HG03045 (cell line): ENCODE results near the gene BUD31.
"Not testable (repeated sequence)": the region's sequence is repeated elsewhere in the genome, so short reads cannot be mapped to it uniquely, and the experiment has no call there.

Source experiments
- ATAC-seq: cut with Tn5 transposase; IDR thresholded peaks from one replicate; pipeline ENCODE4 v1.9.1; 2021; ENCODE audit warnings: mild to moderate bottlenecking, moderate library complexity; ENCODE audit not compliant: unreplicated experiment

The BUD31 gene

DNA sequence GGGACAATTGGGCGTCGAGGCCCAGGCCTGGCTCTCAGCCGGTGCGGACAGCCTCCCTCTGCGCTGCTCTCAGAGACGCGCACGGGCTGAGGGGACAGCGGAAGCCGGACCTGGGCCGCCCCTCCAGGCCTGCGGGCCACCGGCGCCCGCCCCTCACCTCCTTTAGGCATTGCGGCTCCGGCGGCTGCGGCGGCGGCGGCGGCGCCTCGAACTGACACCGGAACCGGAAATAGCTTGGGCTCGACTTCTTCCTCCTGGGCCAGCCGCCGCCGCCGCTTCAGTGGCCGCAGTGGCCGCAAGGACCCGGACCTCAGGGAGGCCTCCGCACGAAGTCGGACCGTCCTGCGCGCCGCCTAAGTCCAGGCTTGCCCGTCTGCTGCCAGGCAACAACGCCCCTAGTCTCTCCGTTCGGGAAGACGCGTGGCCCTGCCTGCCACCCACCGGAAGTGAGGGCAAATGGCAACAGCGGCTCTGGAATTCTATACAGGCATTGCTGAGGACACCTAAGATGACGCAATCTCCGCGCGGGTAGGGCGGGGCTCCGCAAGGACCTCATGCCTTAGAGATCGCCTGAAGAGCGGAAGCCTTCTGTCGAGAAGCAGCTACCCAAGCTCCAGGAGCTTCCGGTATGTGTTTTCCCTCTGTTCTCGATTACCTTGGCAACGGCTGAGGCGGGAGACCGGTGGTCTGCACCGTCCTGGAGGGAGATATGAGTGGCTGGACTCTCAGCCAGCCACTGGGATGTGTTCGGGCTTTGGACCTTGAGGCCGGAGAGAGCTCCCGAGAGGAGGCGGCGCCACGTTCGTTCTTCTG is at the start of gene BUD31, which contains the start of gene PDAP1:
TSS of gene BUD31 (plus strand) at position 591 of the 813 bp plus-strand sequence. CDS start 2,124 bp downstream, outside the sequence.
TSS of gene PDAP1 (minus strand) at position 219 of the 813 bp plus-strand sequence. CDS start at position 170, 49 bp downstream.
- ATAC-seq: peak; percentile 80

DNA sequence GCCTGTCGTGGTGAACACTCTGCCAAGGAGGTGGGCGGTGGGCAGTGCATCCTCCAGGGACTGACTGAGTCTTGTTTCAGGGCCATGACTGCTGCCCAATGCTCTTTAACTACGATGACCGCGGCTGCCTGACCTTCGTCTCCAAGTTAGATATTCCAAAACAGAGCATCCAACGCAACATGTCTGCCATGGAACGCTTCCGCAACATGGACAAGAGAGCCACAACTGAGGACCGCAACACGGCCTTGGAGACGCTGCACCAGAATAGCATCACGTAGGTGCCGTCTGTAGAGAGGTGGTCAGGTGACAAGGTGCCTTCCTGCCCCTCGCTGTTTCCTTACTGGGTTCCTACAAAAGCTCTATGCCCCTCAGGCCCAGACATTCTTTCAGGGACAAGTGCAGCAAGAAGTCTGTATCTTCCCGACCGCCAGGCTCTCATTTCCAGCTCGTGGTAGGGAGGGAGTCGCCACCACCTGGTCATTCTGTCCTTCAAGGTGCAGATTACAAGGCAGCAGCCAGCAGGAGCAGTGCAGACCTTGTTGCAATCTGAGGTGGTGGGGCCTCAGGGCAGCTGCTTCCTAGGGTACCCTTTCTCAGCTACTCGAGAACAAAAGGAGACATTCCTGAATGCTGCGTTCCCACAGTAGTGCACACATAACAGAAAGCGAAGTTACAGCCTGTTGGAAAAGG is 49.2 kb upstream of the BUD31 start:
- no peak for ATAC-seq

DNA sequence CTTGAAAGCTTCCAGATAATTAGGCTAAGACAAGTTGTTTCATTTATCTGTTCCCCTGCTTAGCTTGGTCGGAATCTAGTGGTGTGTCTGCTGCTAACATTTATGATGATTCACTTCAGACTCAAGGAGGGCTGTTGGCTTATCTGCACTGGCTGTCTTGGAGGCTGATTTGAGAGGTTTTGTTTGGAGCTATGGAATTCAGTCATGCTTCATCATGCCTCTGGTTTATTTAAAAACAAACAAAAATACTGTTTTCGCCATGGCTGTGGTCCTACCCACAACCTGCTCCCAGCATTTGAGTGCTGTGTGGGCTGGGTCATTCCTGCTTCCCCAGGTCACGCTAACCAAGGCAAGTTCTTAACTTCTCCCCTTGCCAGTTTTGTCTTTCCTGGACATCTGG is 46.0 kb upstream of the BUD31 start:
- ATAC-seq: no peak

GRCh38 chr7:99363286-99363685 is 45.5 kb upstream of the BUD31 start:
- no peak for ATAC-seq

DNA sequence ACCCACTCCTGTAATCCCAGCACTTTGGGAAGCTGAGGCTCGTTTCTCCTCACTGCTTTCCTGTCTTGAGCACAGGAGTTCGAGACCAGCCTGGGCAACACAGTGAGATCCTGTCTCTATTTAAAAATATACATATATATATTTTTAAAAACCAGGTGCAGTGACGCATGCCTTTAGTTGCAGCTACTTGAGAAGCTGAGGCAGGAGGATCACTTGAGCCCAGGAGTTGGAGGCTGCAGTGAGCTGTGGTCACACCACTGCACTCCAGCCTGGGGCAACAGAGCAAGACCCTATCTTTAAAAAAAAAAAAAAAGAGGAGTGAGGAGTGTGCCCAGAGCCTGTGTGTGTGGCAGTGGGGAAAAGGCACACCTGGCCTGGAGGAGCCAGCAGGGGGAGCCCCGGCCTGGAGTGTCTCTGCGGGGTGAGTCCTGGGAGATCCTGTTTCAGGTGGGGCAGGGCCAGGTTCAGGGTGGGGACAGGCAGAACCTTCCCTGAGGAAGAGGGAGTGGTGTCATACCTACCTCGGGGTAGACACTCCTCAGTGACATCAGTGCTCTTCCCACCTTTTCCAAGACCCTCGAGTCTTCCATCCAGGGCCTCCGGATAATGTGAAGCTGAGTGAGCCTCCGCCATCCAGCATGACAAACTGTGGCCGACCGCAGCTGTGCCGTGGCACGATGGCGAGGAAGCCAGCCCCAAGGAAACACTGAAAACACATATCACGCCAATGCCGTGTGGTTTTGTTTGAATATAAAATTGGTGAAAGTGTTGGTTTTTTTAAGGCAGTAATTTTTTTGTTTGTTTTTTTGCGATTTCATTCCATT is 43.2 kb upstream of the BUD31 start:
- no peak for ATAC-seq

GRCh38 chr7:99366646-99367045 is 42.1 kb upstream of the BUD31 start:
- no peak for ATAC-seq

GRCh38 chr7:99368750-99369389 is 39.9 kb upstream of the BUD31 start:
- no peak for ATAC-seq

- no peak for ATAC-seq
Measured at GRCh38 chr7:99369767-99370391, 38.9 kb upstream of the BUD31 start.

DNA sequence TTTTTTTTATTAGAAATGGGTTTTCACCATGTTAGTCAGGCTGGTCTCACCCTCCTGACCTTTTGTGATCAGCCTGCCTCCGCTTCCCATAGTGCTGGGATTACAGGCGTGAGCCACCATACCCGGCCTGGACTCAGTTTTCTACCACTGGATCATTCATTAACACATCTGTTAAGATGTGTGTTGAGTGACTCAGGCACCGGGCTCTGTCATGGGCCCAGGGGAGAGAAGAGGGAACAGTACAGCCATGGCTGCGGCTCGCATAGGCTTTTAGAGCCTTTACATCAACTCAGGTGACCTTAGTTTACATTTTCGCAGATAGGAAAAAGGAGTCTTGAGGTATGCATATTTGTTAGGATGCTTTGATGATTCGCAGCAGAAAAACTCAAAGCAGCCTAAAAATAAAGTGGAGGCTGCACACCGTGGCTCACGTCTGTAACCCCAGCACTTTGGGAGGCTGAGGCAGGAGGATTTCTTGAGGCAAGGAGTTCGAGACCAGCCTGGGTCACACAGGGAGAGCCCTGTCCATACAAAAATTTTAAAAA is 37.3 kb upstream of the BUD31 start:
- no peak for ATAC-seq

- ATAC-seq: no peak
Measured at GRCh38 chr7:99372275-99373090, 36.3 kb upstream of the BUD31 start.

GRCh38 chr7:99373091-99374066 is 35.4 kb upstream of the BUD31 start:
- no peak for ATAC-seq

GRCh38 chr7:99374111-99375064 is 34.4 kb upstream of the BUD31 start, which contains the start of gene ARPC1B:
Gene ARPC1B (plus strand): TSS chr7:99374730. CDS start chr7:99385715, 10,985 bp downstream.
- ATAC-seq: peak; percentile 70

DNA sequence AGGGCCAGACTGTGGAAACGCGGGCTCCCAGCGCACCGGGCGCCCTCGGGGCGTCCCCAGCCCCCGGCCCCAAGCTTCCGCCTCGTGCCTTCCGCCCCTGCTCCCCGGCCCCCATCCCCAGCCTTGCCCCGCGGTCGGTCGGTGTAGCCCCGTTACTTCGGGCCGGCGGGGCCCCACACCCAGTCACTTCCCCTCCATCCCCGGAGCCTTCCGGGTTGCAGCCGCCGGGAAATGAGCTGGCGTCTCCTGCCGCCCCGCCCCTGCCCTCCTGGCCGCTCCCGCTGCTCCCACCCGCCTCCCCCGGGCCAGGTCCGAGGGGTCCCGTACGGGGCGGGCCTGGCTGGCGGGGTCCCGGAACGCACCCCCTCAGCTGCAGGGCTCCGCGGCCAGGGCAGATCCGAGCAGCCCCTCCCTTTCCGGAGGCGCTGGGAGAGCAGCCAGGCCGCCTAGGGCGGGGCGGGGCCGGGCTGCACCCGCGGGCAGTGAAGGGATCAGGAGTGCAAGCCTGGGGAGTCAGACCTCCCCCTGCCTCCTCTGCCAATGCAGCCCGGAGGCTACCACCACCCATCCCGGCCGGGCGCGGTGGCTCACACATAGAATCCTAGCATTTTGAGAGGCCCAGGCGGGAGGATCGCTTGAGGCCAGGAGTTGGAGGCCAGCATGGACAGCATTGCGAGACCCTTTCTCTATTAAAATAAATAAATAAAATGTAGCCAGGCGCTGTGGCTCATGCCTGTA is 33.5 kb upstream of the BUD31 start:
- peak; percentile 51 for ATAC-seq

DNA sequence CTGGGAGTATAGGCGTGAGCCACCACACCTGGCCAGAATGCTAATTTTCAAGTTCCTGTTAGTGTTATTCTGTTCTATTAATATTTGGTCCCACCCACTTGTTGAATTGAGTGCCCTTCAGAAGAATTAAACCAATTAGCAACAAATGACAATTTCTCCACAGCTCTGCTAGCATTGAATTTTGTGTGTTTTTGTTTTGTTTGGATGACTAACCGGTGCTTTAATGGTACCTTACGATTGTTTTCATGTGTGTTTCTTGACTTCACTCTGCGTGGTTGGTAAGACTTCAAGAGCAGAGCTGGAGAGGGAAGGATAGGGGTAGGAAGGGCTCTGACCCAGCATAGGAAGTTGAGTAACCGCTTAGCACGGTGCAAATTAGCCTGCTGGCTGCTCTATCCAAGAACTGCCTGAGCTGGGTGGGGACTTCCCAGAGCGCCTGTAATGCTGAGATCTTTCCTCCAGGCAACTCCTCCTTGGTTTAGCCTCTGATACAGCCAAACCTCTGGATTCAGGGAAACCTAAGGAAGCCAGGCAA is 29.7 kb upstream of the BUD31 start:
- no peak for ATAC-seq

DNA sequence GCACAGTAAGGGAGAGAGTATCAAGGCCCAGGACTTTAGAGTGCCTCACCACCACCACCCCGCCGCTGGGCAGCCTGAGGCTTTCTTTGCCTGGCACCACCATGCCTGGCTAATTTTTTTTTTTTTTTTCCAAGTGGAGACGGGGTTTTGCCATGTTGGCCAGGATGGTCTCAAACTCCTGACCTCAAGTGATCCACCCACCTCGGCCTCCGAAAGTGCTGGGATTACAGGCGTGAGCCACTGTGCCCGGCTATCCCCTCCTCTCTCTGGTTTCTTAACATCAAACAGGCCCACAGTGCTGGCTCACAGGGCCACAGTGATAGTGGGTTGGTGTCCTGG is 29.1 kb upstream of the BUD31 start:
- not testable (repeated sequence) for ATAC-seq
